Ovary (tissue), 9 donors: ENCODE measurements around the gene ZNF80. TPM values are rescaled to one million over a fixed set of nuclear protein-coding genes. Genes with fewer than 3 reads are reported as not detected.

ENCODE experiments used
- DNase-seq, 5 donors: peaks; one replicate each; pipeline ENCODE4 v3.0.0-alpha.2; 2019 to 2020
- H3K27ac ChIP-seq, 2 donors: fragments of 200-600 bp; one replicate each; pipeline versions ENCODE4 v1.5.1 to v1.8.0; 2019 to 2022
- H3K27me3 ChIP-seq: fragments of 200-600 bp; one replicate; pipeline ENCODE4 v1.8.0; 2022
- H3K36me3 ChIP-seq: fragments of 200-600 bp; sonication (generic); one replicate; pipeline ENCODE4 v1.5.1; 2019
- H3K4me1 ChIP-seq: one replicate; pipeline ENCODE4 v1.8.1; 2013; ENCODE audit warnings: mild to moderate bottlenecking, moderate library complexity; ENCODE audit not compliant: insufficient read depth
- H3K4me3 ChIP-seq: fragments of 200-600 bp; sonication (generic); one replicate; pipeline ENCODE4 v1.5.1; 2017
- H3K9me3 ChIP-seq, 2 donors: fragments of 200-600 bp in 1 of 2; sonication (generic) in 1 of 2; one replicate each; pipeline versions ENCODE4 v1.5.1 to v1.8.1; 2013 to 2019; ENCODE audit warnings: mild to moderate bottlenecking in 1 of 2, moderate library complexity in 1 of 2
- CTCF ChIP-seq, 3 donors: fragments of 450-650 bp in 2 of 3; fragments of 200-600 bp in 1 of 3; IDR thresholded peaks; one replicate each; pipeline versions ENCODE4 v1.5.1 to v1.8.0; 2016 to 2022; ENCODE audit warnings: antibody characterized with exemption in 3 of 3, mild to moderate bottlenecking in 1 of 3
- EP300 ChIP-seq: sonication (generic); formaldehyde crosslinking; IDR thresholded peaks from one replicate; pipeline ENCODE4 v1.6.1; 2017; ENCODE audit warnings: antibody characterized with exemption
- POLR2A ChIP-seq: fragments of 450-650 bp; IDR thresholded peaks from one replicate; pipeline ENCODE4 v1.6.1; 2017; ENCODE audit warnings: antibody characterized with exemption, mild to moderate bottlenecking, moderate library complexity
- WGBS, 3 donors: extraction: QIAGEN DNeasy Blood & Tissue Kit in 1 of 3; methylation state at CpG; one replicate each; pipeline versions ENCODE4 v1.1.5 to v1.1.7; 2013 to 2017; 5-methylcytosine and 5-hydroxymethylcytosine counted together
- intact Hi-C, 4 donors: fragments of 100-400 bp; cut with DNase I; formaldehyde crosslinking; loops; one replicate each; pipeline versions ENCODE4 v1.11.0 to v1.15.1; 2022 to 2023
- polyA plus RNA-seq, 2 donors: library from polyadenylated mRNA; stranded (reverse); fragments of 200-250 nt in 1 of 2; fragments of 350-450 nt in 1 of 2; fragmentation: Illumina TruSeq in 1 of 2; extraction: RNeasy Lipid Tissue Mini Kit (QIAGEN cat#74804) in 1 of 2; gene quantifications; one replicate each; pipeline ENCODE4 v1.2.3, GENCODE V29; 2013 to 2014
- total RNA-seq, 7 donors: library from RNA; depleted of rRNA in 2 of 7; stranded (reverse); fragments of >200 nt in 2 of 7; fragmentation: NEBNext Ultra II Directional in 3 of 7; extraction: Animal tissue kit (Norgen Biotek cat#: 25700) in 3 of 7; gene quantifications; one replicate each; pipeline versions ENCODE4 v1.1.0 to v1.2.4, GENCODE V29; 2016 to 2023
- donor health status: DM: no; HTN: no; CAD: no; lungs with moderate emphysema.
- donor health status: DM: no; HTN: no; CAD: no.
- donor health status: Bipolar disorder and iron deficiency.
- donor health status: DM: yes; HTN: yes; CAD: no.
- donor health status: DM: no; HTN: no; CAD: no.
- donor health status: DM: yes; HTN: yes; CAD: no.

ZNF80 gene
- total and polyA plus RNA-seq, 9 donors = 0.02 to 0.12 TPM; not detected in 7

- Histone ChIP-seq H3K27me3 (no peaks in the 10 kb centered on the region), H3K36me3 (no peaks in the 10 kb centered on the region), H3K27ac (no peak overlapping the region), H3K4me3 (no peak overlapping the region), H3K9me3 (no peaks in the 10 kb centered on the region), H3K4me1 (no peaks in the 10 kb centered on the region)
- intact Hi-C loops = no loop called here
- DNase-seq = no peak
- WGBS, 3 donors = 83 to 90% (median 86%) methylated on average over 5 of the region's 5 CpGs
- TF ChIP-seq CTCF (IDR thresholded peaks at IDR 0.05) (no peak), POLR2A (no peak), EP300 (no peak)
Observed at GRCh38 chr3:114216186-114216970, 21.0 kb downstream of the ZNF80 start.

- DNase-seq = no peak
- no peaks in the 10 kb centered on the region for H3K36me3 ChIP-seq
- intact Hi-C loops = no loop called here
Observed at GRCh38 chr3:114214542-114215341, 22.6 kb downstream of the ZNF80 start.

GRCh38 chr3:114213627-114214541, 23.5 kb downstream of the ZNF80 start:
- no peaks in the 10 kb centered on the region for H3K9me3 ChIP-seq
- intact Hi-C loops = no loop called here
- H3K4me1 ChIP-seq = no peaks in the 10 kb centered on the region
- H3K4me3 ChIP-seq = no peak overlapping the region
- DNase-seq = no peak
- TF ChIP-seq EP300 (no peak), CTCF (IDR thresholded peaks at IDR 0.05) (no peak), POLR2A (no peak)
- H3K27me3 ChIP-seq = no peaks in the 10 kb centered on the region
- WGBS, 3 donors = 32 to 56% (median 44%) methylated on average over 19 of the region's 19 CpGs
- no peak overlapping the region for H3K27ac ChIP-seq
- no peaks in the 10 kb centered on the region for H3K36me3 ChIP-seq

More at GRCh38 chr3:114214542-114215341, 22.6 kb downstream of the ZNF80 start:
- Histone ChIP-seq H3K4me3 (no peak overlapping the region), H3K27me3 (no peaks in the 10 kb centered on the region), H3K4me1 (no peaks in the 10 kb centered on the region), H3K9me3 (no peaks in the 10 kb centered on the region), H3K27ac (no peak overlapping the region)
- TF ChIP-seq CTCF (IDR thresholded peaks at IDR 0.05) (no peak), POLR2A (no peak), EP300 (no peak)
- WGBS, 3 donors = 62 to 71% (median 64%) methylated on average over 6 of the region's 6 CpGs

GRCh38 chr3:114213292-114213626, 24.1 kb downstream of the ZNF80 start:
- TF ChIP-seq EP300 (no peak), POLR2A (no peak), CTCF (IDR thresholded peaks at IDR 0.05) (no peak)
- Histone ChIP-seq H3K4me3 (no peak overlapping the region), H3K4me1 (no peaks in the 10 kb centered on the region), H3K9me3 (no peaks in the 10 kb centered on the region), H3K27ac (no peak overlapping the region), H3K36me3 (no peaks in the 10 kb centered on the region), H3K27me3 (no peaks in the 10 kb centered on the region)
- no peak for DNase-seq
- WGBS, 3 donors = 44 to 58% (median 47%) methylated on average over 4 of the region's 4 CpGs
- intact Hi-C loops = no loop called here
